Fibroblast of villous mesenchyme (primary cell): ENCODE data around the gene RAD21L1. TPM values are rescaled to one million over a fixed set of nuclear protein-coding genes. Genes with fewer than 3 reads are reported as not detected.

ENCODE experiments used
- DNase-seq: peaks from one replicate; pipeline ENCODE4 v3.0.0-alpha.2; 2010; ENCODE audit warnings: low read depth
- H3K4me3 ChIP-seq: 2 replicates; pipeline ENCODE4 v1.5.1; 2011; ENCODE audit warnings: low read depth, mild to moderate bottlenecking, low read length
- total RNA-seq: library from RNA; depleted of rRNA; stranded (reverse); fragments of >200 nt; gene quantifications from 2 replicates; pipeline ENCODE4 v1.2.3, GENCODE V29; 2012
- TF ChIP-seq, protein P1 (sequence below): IDR thresholded peaks from 2 replicates; pipeline ENCODE4 v1.5.1; 2012; ENCODE audit warnings: low read depth, mild to moderate bottlenecking, low read length; ENCODE audit not compliant: insufficient read depth

Gene RAD21L1
- total RNA-seq, 1 donor = not detected

DNA sequence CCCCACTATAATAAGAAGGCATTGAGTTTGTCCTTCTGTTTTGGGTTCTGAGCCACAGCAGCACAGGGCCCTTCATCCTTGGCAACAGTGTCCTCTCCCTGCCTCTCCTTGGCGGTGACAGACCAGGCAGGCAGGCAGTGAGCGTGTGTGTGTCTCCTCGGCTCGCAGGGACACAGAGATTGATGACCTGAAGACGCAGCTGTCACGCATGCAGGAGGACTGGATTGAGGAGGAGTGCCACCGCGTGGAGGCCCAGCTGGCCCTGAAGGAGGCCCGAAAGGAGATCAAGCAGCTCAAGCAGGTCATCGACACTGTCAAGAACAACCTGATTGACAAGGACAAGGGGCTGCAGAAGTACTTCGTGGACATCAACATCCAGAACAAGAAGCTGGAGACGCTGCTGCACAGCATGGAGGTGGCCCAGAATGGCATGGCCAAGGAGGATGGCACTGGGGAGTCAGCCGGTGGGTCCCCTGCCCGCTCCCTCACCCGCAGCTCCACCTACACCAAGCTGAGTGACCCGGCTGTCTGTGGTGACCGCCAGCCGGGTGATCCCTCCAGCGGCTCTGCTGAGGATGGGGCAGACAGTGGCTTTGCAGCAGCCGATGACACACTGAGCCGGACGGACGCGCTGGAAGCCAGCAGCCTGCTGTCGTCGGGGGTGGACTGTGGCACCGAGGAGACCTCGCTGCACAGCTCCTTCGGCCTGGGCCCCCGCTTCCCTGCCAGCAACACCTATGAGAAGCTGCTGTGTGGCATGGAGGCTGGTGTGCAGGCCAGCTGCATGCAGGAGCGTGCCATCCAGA, 79.1 kb downstream of the RAD21L1 start:
- no peak for DNase-seq
- TF ChIP-seq, protein P1, sequence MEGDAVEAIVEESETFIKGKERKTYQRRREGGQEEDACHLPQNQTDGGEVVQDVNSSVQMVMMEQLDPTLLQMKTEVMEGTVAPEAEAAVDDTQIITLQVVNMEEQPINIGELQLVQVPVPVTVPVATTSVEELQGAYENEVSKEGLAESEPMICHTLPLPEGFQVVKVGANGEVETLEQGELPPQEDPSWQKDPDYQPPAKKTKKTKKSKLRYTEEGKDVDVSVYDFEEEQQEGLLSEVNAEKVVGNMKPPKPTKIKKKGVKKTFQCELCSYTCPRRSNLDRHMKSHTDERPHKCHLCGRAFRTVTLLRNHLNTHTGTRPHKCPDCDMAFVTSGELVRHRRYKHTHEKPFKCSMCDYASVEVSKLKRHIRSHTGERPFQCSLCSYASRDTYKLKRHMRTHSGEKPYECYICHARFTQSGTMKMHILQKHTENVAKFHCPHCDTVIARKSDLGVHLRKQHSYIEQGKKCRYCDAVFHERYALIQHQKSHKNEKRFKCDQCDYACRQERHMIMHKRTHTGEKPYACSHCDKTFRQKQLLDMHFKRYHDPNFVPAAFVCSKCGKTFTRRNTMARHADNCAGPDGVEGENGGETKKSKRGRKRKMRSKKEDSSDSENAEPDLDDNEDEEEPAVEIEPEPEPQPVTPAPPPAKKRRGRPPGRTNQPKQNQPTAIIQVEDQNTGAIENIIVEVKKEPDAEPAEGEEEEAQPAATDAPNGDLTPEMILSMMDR = no peak
- no peak overlapping the region for H3K4me3 ChIP-seq

Other genes starting within 250 kb of the RAD21L1 start
- not detected in 2 replicates for gene RSPO4, start 223.7 kb upstream of the RAD21L1 start, total RNA-seq
- 35.4 and 50.3 TPM in 2 replicates for gene PSMF1, start 107.4 kb upstream of the RAD21L1 start, total RNA-seq
- not detected in 2 replicates for gene TMEM74B, start 41.1 kb upstream of the RAD21L1 start, total RNA-seq
- under 0.01 TPM in 1 of 2 replicates, not detected in the other for gene C20orf202, start 22.6 kb upstream of the RAD21L1 start, total RNA-seq
- 8.7 and 10.8 TPM in 2 replicates for gene SNPH, start 40.2 kb downstream of the RAD21L1 start, total RNA-seq
- 0.43 and 1.3 TPM in 2 replicates for gene SDCBP2, start 103.1 kb downstream of the RAD21L1 start, total RNA-seq
- 120 and 172 TPM in 2 replicates for gene FKBP1A, start 167.0 kb downstream of the RAD21L1 start, total RNA-seq
- 22.0 and 24.5 TPM in 2 replicates for gene NSFL1C, start 240.8 kb downstream of the RAD21L1 start, total RNA-seq